OCI-LY7 (cell line): ENCODE measurements around the gene TRMT1.

ENCODE experiments used
- EZH2phosphoT487 ChIP-seq: fragments of 200-600 bp; sonication (generic); IDR thresholded peaks from 2 replicates; pipeline ENCODE4 v1.6.1; 2018; ENCODE audit warnings: low read depth, borderline replicate concordance, mild to moderate bottlenecking, mixed run types, antibody characterized with exemption, low read length, moderate library complexity, mixed read lengths
- TF ChIP-seq, protein P1 (sequence below): fragments of 200-600 bp; sonication (generic); conservative IDR thresholded peaks from 2 replicates; pipeline ENCODE4 v1.5.1; 2014; ENCODE audit warnings: mild to moderate bottlenecking, antibody characterized with exemption, low read length, moderate library complexity, mixed read lengths

DNA sequence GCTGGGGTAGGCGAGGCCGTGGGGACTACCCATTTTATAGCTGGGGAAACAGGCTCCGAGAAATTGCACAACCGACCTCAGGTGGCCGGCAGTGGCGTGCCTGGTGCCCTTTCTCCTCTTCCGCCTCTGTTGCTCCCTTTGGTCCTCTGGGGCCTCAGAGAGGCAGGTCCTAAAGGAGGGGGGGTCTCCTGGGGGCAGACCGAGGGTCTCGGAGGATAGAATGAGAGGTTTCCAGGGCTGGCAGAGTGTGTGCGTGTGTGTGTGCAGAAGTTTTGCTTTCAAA, 22.3 kb upstream of the TRMT1 start:
- TF ChIP-seq, protein P1, sequence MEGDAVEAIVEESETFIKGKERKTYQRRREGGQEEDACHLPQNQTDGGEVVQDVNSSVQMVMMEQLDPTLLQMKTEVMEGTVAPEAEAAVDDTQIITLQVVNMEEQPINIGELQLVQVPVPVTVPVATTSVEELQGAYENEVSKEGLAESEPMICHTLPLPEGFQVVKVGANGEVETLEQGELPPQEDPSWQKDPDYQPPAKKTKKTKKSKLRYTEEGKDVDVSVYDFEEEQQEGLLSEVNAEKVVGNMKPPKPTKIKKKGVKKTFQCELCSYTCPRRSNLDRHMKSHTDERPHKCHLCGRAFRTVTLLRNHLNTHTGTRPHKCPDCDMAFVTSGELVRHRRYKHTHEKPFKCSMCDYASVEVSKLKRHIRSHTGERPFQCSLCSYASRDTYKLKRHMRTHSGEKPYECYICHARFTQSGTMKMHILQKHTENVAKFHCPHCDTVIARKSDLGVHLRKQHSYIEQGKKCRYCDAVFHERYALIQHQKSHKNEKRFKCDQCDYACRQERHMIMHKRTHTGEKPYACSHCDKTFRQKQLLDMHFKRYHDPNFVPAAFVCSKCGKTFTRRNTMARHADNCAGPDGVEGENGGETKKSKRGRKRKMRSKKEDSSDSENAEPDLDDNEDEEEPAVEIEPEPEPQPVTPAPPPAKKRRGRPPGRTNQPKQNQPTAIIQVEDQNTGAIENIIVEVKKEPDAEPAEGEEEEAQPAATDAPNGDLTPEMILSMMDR: no peak
- no peak for TF ChIP-seq EZH2phosphoT487
